Fibroblast of lung (primary cell): ENCODE measurements around the gene KAT7.

ENCODE experiments used
- CTCF ChIP-seq, 2 donors: IDR thresholded peaks in 1 of 2; conservative IDR thresholded peaks in 1 of 2; 1 replicate in 1 of 2; 2 replicates in 1 of 2; pipeline ENCODE4 v1.5.1; 2011 to 2012; ENCODE audit warnings: low read length in 2 of 2, control low read depth in 1 of 2, inconsistent platforms in 1 of 2, low read depth in 1 of 2, mild to moderate bottlenecking in 1 of 2
- EZH2 ChIP-seq: IDR thresholded peaks from 2 replicates; pipeline ENCODE4 v1.5.1; 2012; ENCODE audit warnings: low read length, control low read depth, mild to moderate bottlenecking; ENCODE audit errors: missing control alignments

GRCh38 chr17:49842846-49843245, 54.4 kb downstream of the KAT7 start:
- TF ChIP-seq CTCF (conservative IDR thresholded peaks at IDR 0.05 in 1 of 2, IDR thresholded peaks at IDR 0.05 in 1 of 2; ENCODE audit: low read depth in 1 of 2, low read length in 2 of 2) (no peak), EZH2 (no peak)
